GM23338 (cell line): ENCODE measurements around the gene CWH43. TPM values are rescaled to one million over a fixed set of nuclear protein-coding genes. Genes with fewer than 3 reads are reported as not detected.

Source experiments
- ATAC-seq: fragments of 200-7000 bp; cut with Tn5 transposase; 3 replicates; pipeline ENCODE4 v1.9.1; 2020
- DNase-seq: peaks from one replicate; pipeline ENCODE4 v3.0.0-alpha.2; 2015; ENCODE audit warnings: low spot score
- H2AFZ ChIP-seq: fragments of 200-600 bp; sonication (generic); 2 replicates; pipeline ENCODE4 v1.8.0; 2016; ENCODE audit warnings: antibody characterized with exemption, mild to moderate bottlenecking, moderate library complexity
- H3F3A ChIP-seq: fragments of 200-600 bp; sonication (generic); replicated peaks from 2 replicates; pipeline ENCODE4 v1.8.0; 2017; ENCODE audit warnings: antibody characterized with exemption, mixed run types, low read depth
- H3K27ac ChIP-seq: fragments of 200-600 bp; sonication (generic); 2 replicates; pipeline ENCODE4 v1.6.1; 2016; ENCODE audit warnings: low read depth
- H3K27me3 ChIP-seq: fragments of 200-600 bp; sonication (generic); 2 replicates; pipeline ENCODE4 v1.8.0; 2016; ENCODE audit warnings: mild to moderate bottlenecking, mixed run types, moderate library complexity; ENCODE audit not compliant: insufficient read depth
- H3K36me3 ChIP-seq: fragments of 200-600 bp; sonication (generic); 2 replicates; pipeline ENCODE4 v1.8.0; 2016; ENCODE audit warnings: mild to moderate bottlenecking; ENCODE audit not compliant: insufficient read depth
- H3K4me1 ChIP-seq: fragments of 200-600 bp; sonication (generic); 2 replicates; pipeline ENCODE4 v1.8.0; 2016; ENCODE audit warnings: mild to moderate bottlenecking, moderate library complexity; ENCODE audit not compliant: insufficient read depth
- H3K4me2 ChIP-seq: fragments of 200-600 bp; sonication (generic); 2 replicates; pipeline ENCODE4 v1.7.1; 2017; ENCODE audit warnings: mixed run types
- H3K4me3 ChIP-seq: fragments of 200-600 bp; sonication (generic); 2 replicates; pipeline ENCODE4 v1.6.1; 2016; ENCODE audit warnings: mixed run types
- H3K79me2 ChIP-seq: fragments of 200-600 bp; sonication (generic); replicated peaks from 2 replicates; pipeline ENCODE4 v1.8.0; 2017; ENCODE audit warnings: mild to moderate bottlenecking; ENCODE audit not compliant: insufficient read depth
- H3K9me2 ChIP-seq: fragments of 200-600 bp; sonication (generic); 2 replicates; pipeline ENCODE4 v1.8.0; 2017; ENCODE audit not compliant: insufficient read depth
- H4K20me1 ChIP-seq: fragments of 200-600 bp; sonication (generic); replicated peaks from 2 replicates; pipeline ENCODE4 v1.8.0; 2017; ENCODE audit warnings: mild to moderate bottlenecking; ENCODE audit not compliant: insufficient read depth
- H3K27ac Mint-ChIP-seq: 2 replicates; pipeline ENCODE4 v1.8.0; 2020; ENCODE audit warnings: inconsistent platforms, mild to moderate bottlenecking, moderate library complexity, mixed read lengths
- H3K27me3 Mint-ChIP-seq: 3 replicates; pipeline ENCODE4 v1.8.0; 2022; ENCODE audit warnings: low read depth, mild to moderate bottlenecking, moderate library complexity, mixed read lengths, inconsistent platforms; ENCODE audit not compliant: insufficient read depth, poor library complexity
- H3K36me3 Mint-ChIP-seq: 3 replicates; pipeline ENCODE4 v1.8.0; 2021; ENCODE audit warnings: low read depth, mild to moderate bottlenecking, inconsistent platforms, moderate library complexity, mixed read lengths
- H3K4me1 Mint-ChIP-seq: 3 replicates; pipeline ENCODE4 v1.8.0; 2020; ENCODE audit warnings: mild to moderate bottlenecking, inconsistent platforms, mixed read lengths
- H3K4me3 Mint-ChIP-seq: 3 replicates; pipeline ENCODE4 v1.8.0; 2021; ENCODE audit warnings: moderate library complexity, mild to moderate bottlenecking, inconsistent platforms, mixed read lengths
- H3K9me3 Mint-ChIP-seq: 3 replicates; pipeline ENCODE4 v1.8.0; 2020; ENCODE audit warnings: moderate library complexity, mild to moderate bottlenecking, inconsistent platforms, mixed read lengths
- EZH2phosphoT487 ChIP-seq: fragments of 200-600 bp; sonication (generic); IDR thresholded peaks from one replicate; pipeline ENCODE4 v1.8.1; 2018; ENCODE audit warnings: antibody characterized with exemption; ENCODE audit not compliant: unreplicated experiment
- POLR2AphosphoS5 ChIP-seq: IDR thresholded peaks from 2 replicates; pipeline ENCODE4 v1.6.1; 2016; ENCODE audit warnings: antibody characterized with exemption, low read depth
- STAT1 ChIP-seq: IDR thresholded peaks from one replicate; pipeline ENCODE4 v1.6.1; 2016; ENCODE audit warnings: antibody characterized with exemption; ENCODE audit not compliant: unreplicated experiment
- ZNF114 ChIP-seq: fragments of 250-450 bp; sonication (Bioruptor Pico); IDR thresholded peaks from 2 replicates; pipeline ENCODE4 v1.5.0; 2020; ENCODE audit warnings: mild to moderate bottlenecking, moderate library complexity
- ZNF331 ChIP-seq: fragments of 250-450 bp; sonication (Bioruptor Pico); IDR thresholded peaks from 2 replicates; pipeline ENCODE4 v1.5.0; 2020; ENCODE audit warnings: low read depth, mild to moderate bottlenecking, moderate library complexity
- polyA plus RNA-seq: library from polyadenylated mRNA; unstranded; fragments of >200 nt; fragmentation: Nextera tagmentation; extraction: Ambion mirVana; gene quantifications from 2 replicates; pipeline ENCODE4 v1.2.1, GENCODE V29; 2016
- total RNA-seq: library from RNA; depleted of rRNA; stranded (reverse); fragments of >200 nt; shearing (Covaris generic); gene quantifications from 2 replicates; pipeline ENCODE4 v1.2.3, GENCODE V29; 2014
- TF ChIP-seq, protein P1 (sequence below): fragments of 250-450 bp; sonication (Bioruptor Pico); IDR thresholded peaks from 2 replicates; pipeline ENCODE4 v1.5.0; 2020; ENCODE audit warnings: mild to moderate bottlenecking, moderate library complexity
- TF ChIP-seq, protein P2 (sequence below): IDR thresholded peaks from 2 replicates; pipeline ENCODE4 v1.6.1; 2016; ENCODE audit warnings: antibody characterized with exemption

CWH43 gene
- total and polyA plus RNA-seq, 2 experiments from 2014 or later = not detected

DNA sequence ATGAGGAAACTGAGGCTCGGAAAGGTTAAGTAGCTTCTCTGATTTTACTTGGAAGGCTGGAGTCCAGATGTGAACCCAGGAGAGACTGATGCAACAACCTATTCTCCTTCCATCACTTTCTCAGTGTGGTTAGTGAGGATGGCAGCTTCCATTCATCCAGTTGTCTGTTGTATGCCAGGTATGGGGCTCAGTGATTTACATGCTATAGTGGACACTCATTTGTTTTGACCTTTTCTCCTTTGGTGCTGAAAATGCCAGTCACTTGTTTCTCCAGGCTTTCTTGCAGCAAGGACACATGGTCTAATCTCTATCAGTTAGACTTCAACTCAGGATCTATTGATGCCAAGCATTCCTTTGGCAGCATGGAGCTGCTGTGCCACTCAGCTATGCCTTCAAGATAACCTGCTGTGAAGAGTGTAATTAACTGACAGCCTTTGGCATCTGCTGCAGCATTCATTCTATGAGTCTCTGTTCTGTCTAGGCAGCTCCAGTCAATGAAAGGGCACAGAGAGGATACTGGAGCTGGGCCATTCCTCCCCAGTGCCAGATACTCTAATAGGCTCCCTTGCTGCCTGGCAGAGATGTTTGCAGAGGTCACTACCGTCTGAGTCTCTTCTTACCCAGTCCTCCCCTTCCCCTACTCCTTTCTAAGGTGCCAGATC is 11.0 kb upstream of the CWH43 start:
- Mint-ChIP-seq H3K27ac (no peak overlapping the region), H3K4me1 (no peaks in the 10 kb centered on the region), H3K27me3 (no peaks in the 10 kb centered on the region), H3K4me3 (no peak overlapping the region), H3K36me3 (no peaks in the 10 kb centered on the region), H3K9me3 (peaks cover 10% of the 10 kb centered on the region; the same call in 2 of the 3 replicates)
- DNase-seq (no peak), ATAC-seq (no peak)
- Histone ChIP-seq H3K79me2 (no peaks in the 10 kb centered on the region), H3K4me2 (no peak overlapping the region), H2AFZ (no peak overlapping the region), H3F3A (no peaks in the 10 kb centered on the region), H3K27me3 (no peaks in the 10 kb centered on the region), H3K36me3 (no peaks in the 10 kb centered on the region), H4K20me1 (no peaks in the 10 kb centered on the region), H3K4me3 (no peak overlapping the region), H3K27ac (no peak overlapping the region), H3K4me1 (no peaks in the 10 kb centered on the region), H3K9me2 (peaks cover 8% of the 10 kb centered on the region; the same call in 1 of the 2 replicates)
- TF ChIP-seq POLR2AphosphoS5 (no peak), ZNF114 (no peak), EZH2phosphoT487 (no peak), ZNF331 (CRISPR knock-in tag) (no peak), STAT1 (no peak)
- TF ChIP-seq, protein P1, sequence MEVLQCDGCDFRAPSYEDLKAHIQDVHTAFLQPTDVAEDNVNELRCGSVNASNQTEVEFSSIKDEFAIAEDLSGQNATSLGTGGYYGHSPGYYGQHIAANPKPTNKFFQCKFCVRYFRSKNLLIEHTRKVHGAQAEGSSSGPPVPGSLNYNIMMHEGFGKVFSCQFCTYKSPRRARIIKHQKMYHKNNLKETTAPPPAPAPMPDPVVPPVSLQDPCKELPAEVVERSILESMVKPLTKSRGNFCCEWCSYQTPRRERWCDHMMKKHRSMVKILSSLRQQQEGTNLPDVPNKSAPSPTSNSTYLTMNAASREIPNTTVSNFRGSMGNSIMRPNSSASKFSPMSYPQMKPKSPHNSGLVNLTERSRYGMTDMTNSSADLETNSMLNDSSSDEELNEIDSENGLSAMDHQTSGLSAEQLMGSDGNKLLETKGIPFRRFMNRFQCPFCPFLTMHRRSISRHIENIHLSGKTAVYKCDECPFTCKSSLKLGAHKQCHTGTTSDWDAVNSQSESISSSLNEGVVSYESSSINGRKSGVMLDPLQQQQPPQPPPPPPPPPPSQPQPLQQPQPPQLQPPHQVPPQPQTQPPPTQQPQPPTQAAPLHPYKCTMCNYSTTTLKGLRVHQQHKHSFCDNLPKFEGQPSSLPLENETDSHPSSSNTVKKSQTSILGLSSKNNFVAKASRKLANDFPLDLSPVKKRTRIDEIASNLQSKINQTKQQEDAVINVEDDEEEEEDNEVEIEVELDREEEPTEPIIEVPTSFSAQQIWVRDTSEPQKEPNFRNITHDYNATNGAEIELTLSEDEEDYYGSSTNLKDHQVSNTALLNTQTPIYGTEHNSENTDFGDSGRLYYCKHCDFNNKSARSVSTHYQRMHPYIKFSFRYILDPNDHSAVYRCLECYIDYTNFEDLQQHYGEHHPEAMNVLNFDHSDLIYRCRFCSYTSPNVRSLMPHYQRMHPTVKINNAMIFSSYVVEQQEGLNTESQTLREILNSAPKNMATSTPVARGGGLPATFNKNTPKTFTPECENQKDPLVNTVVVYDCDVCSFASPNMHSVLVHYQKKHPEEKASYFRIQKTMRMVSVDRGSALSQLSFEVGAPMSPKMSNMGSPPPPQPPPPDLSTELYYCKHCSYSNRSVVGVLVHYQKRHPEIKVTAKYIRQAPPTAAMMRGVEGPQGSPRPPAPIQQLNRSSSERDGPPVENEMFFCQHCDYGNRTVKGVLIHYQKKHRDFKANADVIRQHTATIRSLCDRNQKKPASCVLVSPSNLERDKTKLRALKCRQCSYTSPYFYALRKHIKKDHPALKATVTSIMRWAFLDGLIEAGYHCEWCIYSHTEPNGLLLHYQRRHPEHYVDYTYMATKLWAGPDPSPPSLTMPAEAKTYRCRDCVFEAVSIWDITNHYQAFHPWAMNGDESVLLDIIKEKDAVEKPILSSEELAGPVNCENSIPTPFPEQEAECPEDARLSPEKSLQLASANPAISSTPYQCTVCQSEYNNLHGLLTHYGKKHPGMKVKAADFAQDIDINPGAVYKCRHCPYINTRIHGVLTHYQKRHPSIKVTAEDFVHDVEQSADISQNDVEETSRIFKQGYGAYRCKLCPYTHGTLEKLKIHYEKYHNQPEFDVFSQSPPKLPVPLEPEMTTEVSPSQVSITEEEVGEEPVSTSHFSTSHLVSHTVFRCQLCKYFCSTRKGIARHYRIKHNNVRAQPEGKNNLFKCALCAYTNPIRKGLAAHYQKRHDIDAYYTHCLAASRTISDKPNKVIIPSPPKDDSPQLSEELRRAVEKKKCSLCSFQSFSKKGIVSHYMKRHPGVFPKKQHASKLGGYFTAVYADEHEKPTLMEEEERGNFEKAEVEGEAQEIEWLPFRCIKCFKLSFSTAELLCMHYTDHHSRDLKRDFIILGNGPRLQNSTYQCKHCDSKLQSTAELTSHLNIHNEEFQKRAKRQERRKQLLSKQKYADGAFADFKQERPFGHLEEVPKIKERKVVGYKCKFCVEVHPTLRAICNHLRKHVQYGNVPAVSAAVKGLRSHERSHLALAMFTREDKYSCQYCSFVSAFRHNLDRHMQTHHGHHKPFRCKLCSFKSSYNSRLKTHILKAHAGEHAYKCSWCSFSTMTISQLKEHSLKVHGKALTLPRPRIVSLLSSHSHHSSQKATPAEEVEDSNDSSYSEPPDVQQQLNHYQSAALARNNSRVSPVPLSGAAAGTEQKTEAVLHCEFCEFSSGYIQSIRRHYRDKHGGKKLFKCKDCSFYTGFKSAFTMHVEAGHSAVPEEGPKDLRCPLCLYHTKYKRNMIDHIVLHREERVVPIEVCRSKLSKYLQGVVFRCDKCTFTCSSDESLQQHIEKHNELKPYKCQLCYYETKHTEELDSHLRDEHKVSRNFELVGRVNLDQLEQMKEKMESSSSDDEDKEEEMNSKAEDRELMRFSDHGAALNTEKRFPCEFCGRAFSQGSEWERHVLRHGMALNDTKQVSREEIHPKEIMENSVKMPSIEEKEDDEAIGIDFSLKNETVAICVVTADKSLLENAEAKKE (CRISPR knock-in tag) = no peak
- TF ChIP-seq, protein P2, sequence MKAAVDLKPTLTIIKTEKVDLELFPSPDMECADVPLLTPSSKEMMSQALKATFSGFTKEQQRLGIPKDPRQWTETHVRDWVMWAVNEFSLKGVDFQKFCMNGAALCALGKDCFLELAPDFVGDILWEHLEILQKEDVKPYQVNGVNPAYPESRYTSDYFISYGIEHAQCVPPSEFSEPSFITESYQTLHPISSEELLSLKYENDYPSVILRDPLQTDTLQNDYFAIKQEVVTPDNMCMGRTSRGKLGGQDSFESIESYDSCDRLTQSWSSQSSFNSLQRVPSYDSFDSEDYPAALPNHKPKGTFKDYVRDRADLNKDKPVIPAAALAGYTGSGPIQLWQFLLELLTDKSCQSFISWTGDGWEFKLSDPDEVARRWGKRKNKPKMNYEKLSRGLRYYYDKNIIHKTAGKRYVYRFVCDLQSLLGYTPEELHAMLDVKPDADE = no peak
